ENCODE data around the gene EPHX1. TPM values are rescaled to one million over a fixed set of nuclear protein-coding genes. Genes with fewer than 3 reads are reported as not detected.

The EPHX1 gene
- total RNA-seq, 4 donors from 2014 or later: 56.9 to 114 (median 90.6) TPM

GRCh38 chr1:225877580-225877979 is 67.7 kb downstream of the EPHX1 start:
- no peak for TF ChIP-seq EP300 (IDR thresholded peaks at IDR 0.05; ENCODE audit: low read depth)
- peak; percentile 33 to 52 (median 42) for TF ChIP-seq CTCF (IDR thresholded peaks at IDR 0.05)
- no peaks in the 10 kb centered on the region for H3K27me3 ChIP-seq
- in situ Hi-C loops (cut with MboI; ENCODE audit: low pct_ligation_motif_present in 1 of 4, low pct_unique_long_range_greater_than_20kb in 1 of 4, low sequenced_read_pairs in 3 of 4) (no loop called here), intact Hi-C loops (cut with DNase I; ENCODE audit: low total_unique reads) (no loop called here)
- no peak overlapping the region for H3K4me3 ChIP-seq
- H3K4me1 ChIP-seq: peaks cover 41 to 68% (median 63%) of the 10 kb centered on the region in 4 donors
- 36% methylated on average over 10 of the region's 10 CpGs; no CpG with 5 or more reads in 1 of the 2 donors for WGBS, 2 donors (ENCODE audit: low coverage in 1 of 2)
- H3K27ac ChIP-seq: peak overlapping the region; percentile 93 to 98 (median 98)
- peak; percentile 67 for DNase-seq
- H3K36me3 ChIP-seq: peaks cover 0 to 17% (median 8%) of the 10 kb centered on the region in 4 donors
- no peaks in the 10 kb centered on the region for H3K9me3 ChIP-seq

- Histone ChIP-seq H3K27me3 (no peaks in the 10 kb centered on the region), H3K27ac (peak overlapping the region; percentile 93 to 98 (median 98)), H3K4me1 (peaks cover 43 to 68% (median 65%) of the 10 kb centered on the region in 4 donors), H3K36me3 (peaks cover 0 to 13% (median 5%) of the 10 kb centered on the region in 4 donors), H3K4me3 (no peak overlapping the region), H3K9me3 (no peaks in the 10 kb centered on the region)
- no peak for TF ChIP-seq POLR2AphosphoS5 (IDR thresholded peaks at IDR 0.05)
- no peak for TF ChIP-seq POLR2A (IDR thresholded peaks at IDR 0.05)
- TF ChIP-seq EP300 (IDR thresholded peaks at IDR 0.05; ENCODE audit: low read depth): no peak
- TF ChIP-seq CTCF (IDR thresholded peaks at IDR 0.05): no peak
- intact Hi-C loops (cut with DNase I; ENCODE audit: low total_unique reads) (no loop called here), in situ Hi-C loops (cut with MboI; ENCODE audit: low pct_ligation_motif_present in 1 of 4, low pct_unique_long_range_greater_than_20kb in 1 of 4, low sequenced_read_pairs in 3 of 4) (no loop called here)
- DNase-seq: no peak
- 52% methylated on average over 4 of the region's 4 CpGs; no CpG with 5 or more reads in 1 of the 2 donors for WGBS, 2 donors (ENCODE audit: low coverage in 1 of 2)
Observed at GRCh38 chr1:225878282-225878681, 68.4 kb downstream of the EPHX1 start.

- WGBS, 2 donors (ENCODE audit: low coverage in 1 of 2): 0 to 44% methylated on average over 1 to 8 of the region's 8 CpGs
- peaks cover 44 to 78% (median 67%) of the 10 kb centered on the region in 4 donors for H3K4me1 ChIP-seq
- H3K27me3 ChIP-seq: no peaks in the 10 kb centered on the region
- TF ChIP-seq EP300 (IDR thresholded peaks at IDR 0.05; ENCODE audit: low read depth): no peak
- peak; percentile 77 for TF ChIP-seq POLR2A (IDR thresholded peaks at IDR 0.05)
- no peak for TF ChIP-seq CTCF (IDR thresholded peaks at IDR 0.05)
- TF ChIP-seq POLR2AphosphoS5 (IDR thresholded peaks at IDR 0.05): peak; percentile 54 to 81 (median 67)
- in situ Hi-C loops (cut with MboI; ENCODE audit: low pct_ligation_motif_present in 1 of 4, low pct_unique_long_range_greater_than_20kb in 1 of 4, low sequenced_read_pairs in 3 of 4) (no loop called here), intact Hi-C loops (cut with DNase I; ENCODE audit: low total_unique reads) (no loop called here)
- H3K27ac ChIP-seq: peak overlapping the region; percentile 93 to 98 (median 98)
- H3K36me3 ChIP-seq: no peaks in the 10 kb centered on the region
- H3K9me3 ChIP-seq: no peaks in the 10 kb centered on the region
- peak; percentile 68 for DNase-seq
- H3K4me3 ChIP-seq: peak overlapping the region in 2 of 4 donors; percentile 19 to 92
Observed at GRCh38 chr1:225879521-225880221, 69.7 kb downstream of the EPHX1 start.

- DNase-seq: peak; percentile 54
- no peaks in the 10 kb centered on the region for H3K9me3 ChIP-seq
- WGBS, 2 donors (ENCODE audit: low coverage in 1 of 2): 61% methylated on average over 2 of the region's 2 CpGs; no CpG with 5 or more reads in 1 of the 2 donors
- H3K36me3 ChIP-seq: no peaks in the 10 kb centered on the region
- peak overlapping the region in 2 of 4 donors; percentile 19 to 92 for H3K4me3 ChIP-seq
- TF ChIP-seq EP300 (IDR thresholded peaks at IDR 0.05; ENCODE audit: low read depth) (no peak), POLR2AphosphoS5 (IDR thresholded peaks at IDR 0.05) (no peak), POLR2A (IDR thresholded peaks at IDR 0.05) (no peak), CTCF (IDR thresholded peaks at IDR 0.05) (no peak)
- in situ Hi-C loops (cut with MboI; ENCODE audit: low pct_ligation_motif_present in 1 of 4, low pct_unique_long_range_greater_than_20kb in 1 of 4, low sequenced_read_pairs in 3 of 4) (no loop called here), intact Hi-C loops (cut with DNase I; ENCODE audit: low total_unique reads) (no loop called here)
- H3K27ac ChIP-seq: peak overlapping the region; percentile 93 to 98 (median 98)
- peaks cover 44 to 74% (median 62%) of the 10 kb centered on the region in 4 donors for H3K4me1 ChIP-seq
- H3K27me3 ChIP-seq: no peaks in the 10 kb centered on the region
Observed at GRCh38 chr1:225880222-225880588, 70.3 kb downstream of the EPHX1 start.

Data from transverse colon (tissue), 4 donors.